Measurements from ENCODE around the gene SCN3A. TPM values are rescaled to one million over a fixed set of nuclear protein-coding genes. Genes with fewer than 3 reads are reported as not detected.

SCN3A gene
- total and polyA plus RNA-seq, 2 donors (not counting 1 experiment from before 2014, with no cell fraction given) = 5.4 to 6.1 TPM

GRCh38 chr2:165155152-165155551 is 48.7 kb downstream of the SCN3A start:
- no peak for ATAC-seq (ENCODE audit: low read depth)
- ChIA-PET POLR2A (no interaction called here), CTCF (interaction anchor here (2.0 kb wide), 1 partner anchor 49 kb away, joined by 10 read pairs; the partner anchor contains the start of gene SCN3A)
- Mint-ChIP-seq H3K4me1 (peaks cover 1% of the 10 kb centered on the region), H3K9me3 (ENCODE audit: insufficient read depth) (no peaks in the 10 kb centered on the region), H3K27me3 (peaks cover 4% of the 10 kb centered on the region), H3K27ac (no peak overlapping the region), H3K4me3 (no peak overlapping the region)
- Histone ChIP-seq H3K9ac (ENCODE audit: low read length) (no peak overlapping the region), H3K27ac (ENCODE audit: low read length in 2 of 2) (no peak overlapping the region), H2AFZ (ENCODE audit: insufficient read depth, low read depth, low read length, poor library complexity, severe bottlenecking) (no peak overlapping the region), H3K4me1 (ENCODE audit: control insufficient read depth in 2 of 2, insufficient read depth in 2 of 2, low read length in 2 of 2) (peaks cover 0 to 2% of the 10 kb centered on the region in 2 donors), H3K4me3 (ENCODE audit: control extremely low read depth in 1 of 5, extremely low read depth in 1 of 5, insufficient read depth in 1 of 5, low read depth in 2 of 5, low read length in 4 of 5) (no peak overlapping the region), H3K9me3 (ENCODE audit: control extremely low read depth in 1 of 3, control insufficient read depth in 2 of 3, insufficient read depth in 1 of 3, low read length in 2 of 3) (no peaks in the 10 kb centered on the region), H3K79me2 (ENCODE audit: control insufficient read depth, insufficient read depth, low read length) (no peaks in the 10 kb centered on the region), H3K27me3 (replicated peaks in 1 of 4; ENCODE audit: control extremely low read depth in 1 of 4, control insufficient read depth in 3 of 4, insufficient read depth in 4 of 4, low read length in 3 of 4) (no peaks in the 10 kb centered on the region), H3K36me3 (replicated peaks in 1 of 2; ENCODE audit: control extremely low read depth in 1 of 2, control insufficient read depth in 1 of 2, extremely low read depth in 1 of 2, insufficient read depth in 2 of 2, low read length in 1 of 2) (peaks cover 2 to 3% of the 10 kb centered on the region in 2 experiments), H3K4me2 (replicated peaks; ENCODE audit: low read depth, low read length, poor library complexity, severe bottlenecking) (no peak overlapping the region), H4K20me1 (ENCODE audit: control insufficient read depth, insufficient read depth, low read length, poor library complexity, severe bottlenecking) (no peaks in the 10 kb centered on the region)
- WGBS (ENCODE audit: insufficient coverage) = no CpG with 5 or more reads among the region's 2 CpGs
- no peak for DNase-seq
- intact Hi-C loops (cut with micrococcal nuclease) = no loop called here
- TF ChIP-seq CTCF (IDR thresholded peaks at IDR 0.05) (no peak), EZH2 (IDR thresholded peaks at IDR 0.05; ENCODE audit: borderline replicate concordance, insufficient read depth, low read depth, low read length, poor library complexity, severe bottlenecking) (no peak)

- Histone ChIP-seq H3K4me1 (ENCODE audit: control insufficient read depth in 2 of 2, insufficient read depth in 2 of 2, low read length in 2 of 2) (peaks cover 0 to 13% of the 10 kb centered on the region in 2 donors), H2AFZ (ENCODE audit: insufficient read depth, low read depth, low read length, poor library complexity, severe bottlenecking) (peak overlapping the region; percentile 5), H3K79me2 (ENCODE audit: control insufficient read depth, insufficient read depth, low read length) (no peaks in the 10 kb centered on the region), H3K4me2 (replicated peaks; ENCODE audit: low read depth, low read length, poor library complexity, severe bottlenecking) (peak overlapping the region; percentile 16), H4K20me1 (ENCODE audit: control insufficient read depth, insufficient read depth, low read length, poor library complexity, severe bottlenecking) (no peaks in the 10 kb centered on the region), H3K27ac (ENCODE audit: low read length in 2 of 2) (peak overlapping the region in 1 of 2 donors; percentile 29), H3K9ac (ENCODE audit: low read length) (no peak overlapping the region), H3K4me3 (ENCODE audit: control extremely low read depth in 1 of 5, extremely low read depth in 1 of 5, insufficient read depth in 1 of 5, low read depth in 2 of 5, low read length in 4 of 5) (no peak overlapping the region), H3K9me3 (ENCODE audit: control extremely low read depth in 1 of 3, control insufficient read depth in 2 of 3, insufficient read depth in 1 of 3, low read length in 2 of 3) (no peaks in the 10 kb centered on the region), H3K27me3 (replicated peaks in 1 of 4; ENCODE audit: control extremely low read depth in 1 of 4, control insufficient read depth in 3 of 4, insufficient read depth in 4 of 4, low read length in 3 of 4) (no peaks in the 10 kb centered on the region), H3K36me3 (replicated peaks in 1 of 2; ENCODE audit: control extremely low read depth in 1 of 2, control insufficient read depth in 1 of 2, extremely low read depth in 1 of 2, insufficient read depth in 2 of 2, low read length in 1 of 2) (no peaks in the 10 kb centered on the region)
- no peak overlapping the region for H3K4me3 Mint-ChIP-seq
- ChIA-PET CTCF (no interaction called here), POLR2A (no interaction called here)
- H3K27ac Mint-ChIP-seq = peak overlapping the region; percentile 54
- peaks cover 4% of the 10 kb centered on the region for H3K27me3 Mint-ChIP-seq
- peak; percentile 57 for DNase-seq
- peaks cover 17% of the 10 kb centered on the region for H3K4me1 Mint-ChIP-seq
- 0% methylated on average over 4 of the region's 5 CpGs for WGBS (ENCODE audit: insufficient coverage)
- peak; percentile 53 for ATAC-seq (ENCODE audit: low read depth)
- no peaks in the 10 kb centered on the region for H3K9me3 Mint-ChIP-seq (ENCODE audit: insufficient read depth)
- intact Hi-C loops (cut with micrococcal nuclease) = no loop called here
- TF ChIP-seq EZH2 (IDR thresholded peaks at IDR 0.05; ENCODE audit: borderline replicate concordance, insufficient read depth, low read depth, low read length, poor library complexity, severe bottlenecking) = no peak
- TF ChIP-seq CTCF (IDR thresholded peaks at IDR 0.05) = no peak
Observed at GRCh38 chr2:165149439-165149838, 54.4 kb downstream of the SCN3A start.
